GM18526 (cell line): ENCODE results near the gene NDOR1.

ENCODE experiments used
- POLR2A ChIP-seq: IDR thresholded peaks from 3 replicates; pipeline ENCODE4 v1.6.1; 2011; ENCODE audit not compliant: insufficient read length; ENCODE audit errors: extremely low read depth

NDOR1 gene

DNA sequence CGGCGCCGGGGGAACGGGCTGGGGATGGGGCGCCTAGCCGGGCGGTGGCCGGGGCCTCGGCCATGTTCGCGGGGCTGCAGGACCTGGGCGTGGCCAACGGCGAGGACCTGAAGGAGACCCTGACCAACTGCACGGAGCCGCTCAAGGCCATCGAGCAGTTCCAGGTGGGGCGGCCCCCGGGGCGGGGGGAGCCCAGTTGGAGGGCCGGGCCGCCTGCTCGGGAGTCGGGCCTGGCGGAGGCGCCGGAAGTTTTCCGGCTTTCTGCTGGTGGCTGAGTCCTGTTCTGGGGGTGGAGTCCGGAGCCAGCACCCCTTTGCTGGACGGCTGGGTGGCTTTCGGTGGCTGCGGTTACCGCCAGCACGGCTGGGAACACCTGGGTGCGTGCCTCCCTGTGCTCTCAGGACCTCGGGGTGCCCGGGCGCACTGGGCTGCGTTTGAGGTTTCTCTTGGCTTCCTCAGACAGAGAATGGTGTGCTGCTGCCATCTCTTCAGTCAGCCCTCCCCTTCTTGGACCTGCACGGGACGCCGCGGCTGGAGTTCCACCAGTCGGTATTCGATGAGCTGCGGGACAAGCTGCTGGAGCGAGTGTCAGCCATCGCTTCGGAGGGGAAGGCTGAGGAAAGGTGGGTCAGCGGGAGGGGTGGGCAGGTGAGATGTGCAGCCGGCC, 50.1 kb downstream of the NDOR1 start:
- TF ChIP-seq POLR2A, result no peak

DNA sequence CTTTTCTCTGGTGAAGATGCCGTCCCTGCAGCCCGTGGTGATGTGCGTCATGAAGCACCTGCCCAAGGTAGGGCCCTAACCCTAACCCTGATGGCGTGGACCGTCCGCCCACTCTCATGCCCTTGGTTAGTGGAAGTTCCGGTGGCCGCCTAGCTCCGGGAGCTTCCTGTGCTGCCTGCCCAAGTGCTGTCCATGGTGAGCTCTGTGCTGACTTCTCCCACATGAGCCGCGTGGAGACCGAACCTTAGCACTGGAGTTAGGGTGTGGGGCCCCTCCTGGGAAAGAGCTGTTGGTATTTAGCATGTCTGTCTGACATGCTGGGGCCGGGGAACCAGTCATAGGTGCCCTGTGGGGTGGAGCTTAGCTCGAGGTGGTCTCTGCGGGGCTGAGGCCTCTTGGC, 50.9 kb downstream of the NDOR1 start:
- TF ChIP-seq POLR2A, result no peak

DNA sequence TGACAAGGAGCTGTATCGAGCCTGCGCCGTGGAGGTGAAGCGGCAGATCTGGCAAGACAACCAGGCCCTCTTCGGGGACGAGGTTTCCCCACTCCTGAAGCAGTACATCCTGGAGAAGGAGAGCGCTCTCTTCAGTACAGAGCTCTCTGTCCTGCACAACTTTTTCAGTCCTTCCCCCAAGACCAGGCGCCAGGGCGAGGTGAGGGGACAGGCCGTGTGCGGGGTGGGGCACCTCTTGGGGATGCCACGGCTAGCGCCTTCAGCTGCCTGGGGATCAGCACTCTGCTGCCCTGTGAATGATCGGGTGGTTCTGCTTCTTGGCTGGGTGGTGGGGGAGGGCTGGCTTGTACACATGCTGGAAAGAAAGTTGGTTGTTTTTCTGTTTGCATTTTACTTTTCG, 51.4 kb downstream of the NDOR1 start:
- TF ChIP-seq POLR2A, result no peak

DNA sequence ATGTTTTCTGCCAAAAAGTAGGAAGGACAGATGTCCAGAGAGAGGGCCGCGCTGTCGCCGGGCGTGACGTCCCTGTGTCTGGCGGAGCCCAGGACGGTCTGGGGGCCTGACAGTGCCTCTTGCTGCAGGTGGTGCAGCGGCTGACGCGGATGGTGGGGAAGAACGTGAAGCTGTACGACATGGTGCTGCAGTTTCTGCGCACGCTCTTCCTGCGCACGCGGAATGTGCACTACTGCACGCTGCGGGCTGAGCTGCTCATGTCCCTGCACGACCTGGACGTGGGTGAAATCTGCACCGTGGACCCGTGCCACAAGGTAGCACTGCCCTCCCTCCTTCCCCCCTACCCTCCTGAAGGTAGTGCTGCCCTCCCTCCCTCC, 57.4 kb downstream of the NDOR1 start:
- TF ChIP-seq POLR2A, result no peak

DNA sequence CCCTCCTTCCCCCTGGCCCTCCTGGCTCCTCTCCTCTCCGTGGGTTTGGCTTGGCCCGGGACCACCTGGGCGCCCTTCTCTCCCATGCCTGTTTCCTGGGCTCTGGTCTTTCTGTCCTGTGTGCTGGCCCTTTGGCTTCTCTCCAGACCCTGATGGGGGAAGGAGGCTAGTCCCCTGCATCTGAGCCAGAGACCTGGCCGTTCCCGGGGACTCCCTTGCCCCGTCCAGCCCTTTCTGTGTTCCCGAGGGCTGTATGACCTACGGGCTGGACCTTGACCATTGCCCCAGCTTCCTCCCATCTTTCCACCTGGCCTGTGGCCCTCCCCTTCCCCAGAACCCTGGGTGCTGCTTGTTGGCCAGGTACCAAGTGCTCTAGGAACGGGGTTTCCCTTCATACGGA, 58.0 kb downstream of the NDOR1 start:
- no peak for TF ChIP-seq POLR2A

- TF ChIP-seq POLR2A, result no peak
Measured at GRCh38 chr9:137264067-137264466, 58.6 kb downstream of the NDOR1 start.

GRCh38 chr9:137265496-137266161, 60.1 kb downstream of the NDOR1 start:
- no peak for TF ChIP-seq POLR2A

GRCh38 chr9:137266162-137266527, 60.6 kb downstream of the NDOR1 start:
- no peak for TF ChIP-seq POLR2A
